ENCODE data around the gene TNN. TPM values are rescaled to one million over a fixed set of nuclear protein-coding genes. Genes with fewer than 3 reads are reported as not detected.
A peak's percentile ranks its signal among the peaks of the same experiment; 100 is the strongest.
"Not testable (repeated sequence)": the region's sequence is repeated elsewhere in the genome, so short reads cannot be mapped to it uniquely, and the experiment has no call there.

Gene TNN
- under 1 TPM; 0.27 to 0.36 (median 0.30) TPM for total RNA-seq
- polyA plus RNA-seq: under 1 TPM in 1 of 3 donors, not detected in 2; 0.03 TPM

DNA sequence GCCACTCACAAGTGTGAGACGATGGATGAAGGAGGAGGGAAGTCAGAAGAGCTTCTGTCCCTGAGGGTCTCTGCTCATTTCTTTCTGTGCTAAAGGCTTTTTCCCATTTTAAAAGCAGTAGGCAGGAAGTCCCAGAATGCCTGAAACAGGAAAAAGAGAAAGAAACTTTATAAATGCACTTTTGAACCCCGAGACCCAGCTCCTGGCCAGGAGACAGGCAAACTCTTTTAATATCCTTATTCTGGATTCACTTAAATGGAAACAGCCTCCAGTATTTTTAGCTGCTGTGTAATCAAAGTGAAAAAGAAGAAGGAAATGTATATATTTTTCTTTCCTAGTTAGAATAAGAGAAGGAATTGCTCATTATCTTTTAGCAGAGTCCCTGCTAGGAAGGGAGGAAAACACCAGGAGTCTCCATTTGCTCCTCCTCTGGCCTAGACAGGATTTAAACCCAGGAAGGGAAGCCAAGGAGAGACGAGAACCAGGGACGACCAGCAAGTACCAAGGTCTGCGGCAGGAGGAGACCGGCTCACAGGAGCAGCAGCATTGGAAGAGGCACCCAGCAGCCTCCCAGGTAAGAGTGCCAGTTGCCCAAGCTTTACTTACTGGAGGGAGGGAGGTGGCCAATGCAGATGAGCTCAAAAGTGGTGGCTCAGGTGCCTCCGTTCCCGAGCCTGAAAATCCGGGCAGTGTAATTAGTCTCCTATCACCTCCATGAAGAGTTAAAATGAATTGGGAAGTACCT, at the start of gene TNN:
Gene TNN (plus strand): TSS at position 472 of the 745 bp plus-strand sequence. CDS start 9,586 bp downstream, outside the sequence.
- Histone ChIP-seq H3K4me1 (peaks cover 0 to 11% (median 11%) of the 10 kb centered on the region in 4 donors), H3K27ac (no peak within 1 kb of the TSS), H3K9me3 (no peaks in the 10 kb centered on the region), H3K36me3 (no peaks in the 10 kb centered on the region), H3K4me3 (no peak within 1 kb of the TSS), H3K27me3 (no peaks in the 10 kb centered on the region)
- TF ChIP-seq CTCF (IDR thresholded peaks at IDR 0.05) (no peak), POLR2A (IDR thresholded peaks at IDR 0.05) (no peak), EP300 (IDR thresholded peaks at IDR 0.05) (no peak), POLR2AphosphoS5 (IDR thresholded peaks at IDR 0.05) (no peak)
- 62 to 66% methylated on average over 9 of the region's 9 CpGs for WGBS, 2 donors
- intact Hi-C loops (cut with DNase I): no loop called here
- no peak for DNase-seq

GRCh38 chr1:175019524-175019923, 48.1 kb upstream of the TNN start:
- Histone ChIP-seq H3K27me3 (no peaks in the 10 kb centered on the region), H3K9me3 (no peaks in the 10 kb centered on the region), H3K4me1 (peaks cover 0 to 19% (median 10%) of the 10 kb centered on the region in 4 donors), H3K4me3 (no peak overlapping the region), H3K27ac (no peak overlapping the region), H3K36me3 (peaks cover 6 to 53% (median 12%) of the 10 kb centered on the region in 4 donors)
- intact Hi-C loops (cut with DNase I): no loop called here
- 89 to 93% methylated on average over 3 of the region's 3 CpGs for WGBS, 2 donors
- no peak for DNase-seq
- no peak for TF ChIP-seq CTCF (IDR thresholded peaks at IDR 0.05)
- no peak for TF ChIP-seq EP300 (IDR thresholded peaks at IDR 0.05)
- TF ChIP-seq POLR2AphosphoS5 (IDR thresholded peaks at IDR 0.05): no peak
- no peak for TF ChIP-seq POLR2A (IDR thresholded peaks at IDR 0.05)

- DNase-seq: peak; percentile 99
- H3K36me3 ChIP-seq: peaks cover 0 to 15% (median 1%) of the 10 kb centered on the region in 4 donors
- no peaks in the 10 kb centered on the region for H3K27me3 ChIP-seq
- peaks cover 0 to 14% (median 10%) of the 10 kb centered on the region in 4 donors for H3K4me1 ChIP-seq
- peaks cover 0 to 1% (median 0%) of the 10 kb centered on the region in 4 donors for H3K9me3 ChIP-seq
- peak within 1 kb of the TSS; percentile 81 to 90 (median 87) for H3K4me3 ChIP-seq
- TF ChIP-seq POLR2AphosphoS5 (IDR thresholded peaks at IDR 0.05): peak; percentile 88 to 93 (median 92)
- no peak for TF ChIP-seq CTCF (IDR thresholded peaks at IDR 0.05)
- TF ChIP-seq POLR2A (IDR thresholded peaks at IDR 0.05): peak; percentile 58 to 63
- TF ChIP-seq EP300 (IDR thresholded peaks at IDR 0.05): no peak
- WGBS, 2 donors: 3% methylated on average over 42 of the region's 42 CpGs
- H3K27ac ChIP-seq: peak within 1 kb of the TSS; percentile 81 to 86 (median 85)
- intact Hi-C loops (cut with DNase I): loop anchor here (2.0 kb wide), 1 partner anchor 24 kb away; the partner anchor contains the start of gene CACYBP
Measured at GRCh38 chr1:175023043-175023921, 44.4 kb upstream of the TNN start, which contains the start of gene MRPS14. MRPS14 (minus strand) TSS chr1:175023425; CDS start chr1:175023408, 17 bp downstream.

DNA sequence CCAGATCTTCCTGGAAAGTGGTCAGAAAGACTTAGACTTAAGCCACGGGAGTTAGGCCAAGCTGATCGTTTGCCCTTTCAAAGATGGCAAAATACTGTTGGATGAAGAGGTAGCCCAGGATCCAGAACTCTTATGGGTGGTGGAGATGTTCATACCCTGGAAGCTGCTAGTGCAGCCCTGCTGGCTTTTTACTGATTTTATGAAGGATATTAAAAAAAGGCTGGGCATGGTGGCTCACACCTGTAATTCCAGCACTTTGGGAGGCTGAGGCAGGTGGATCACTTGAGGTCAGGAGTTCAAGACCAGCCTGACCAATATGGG, 43.8 kb upstream of the TNN start:
- H3K4me3 ChIP-seq: peak overlapping the region; percentile 81 to 90 (median 87)
- intact Hi-C loops (cut with DNase I): loop anchor here (2.0 kb wide), 1 partner anchor 25 kb away; the partner anchor contains the start of gene CACYBP
- H3K36me3 ChIP-seq: peaks cover 0 to 12% (median 0%) of the 10 kb centered on the region in 4 donors
- H3K27ac ChIP-seq: peak overlapping the region; percentile 81 to 86 (median 85)
- H3K4me1 ChIP-seq: peaks cover 0 to 14% (median 10%) of the 10 kb centered on the region in 4 donors
- H3K9me3 ChIP-seq, DNase-seq, H3K27me3 ChIP-seq: not testable (repeated sequence)
- WGBS, 2 donors: 94 to 97% methylated on average over 2 of the region's 2 CpGs

Measured in sigmoid colon (tissue), 7 donors.